SK-N-SH (cell line): ENCODE results near the gene VSIG10. TPM values are rescaled to one million over a fixed set of nuclear protein-coding genes. Genes with fewer than 3 reads are reported as not detected.
A peak's percentile ranks its signal among the peaks of the same experiment; 100 is the strongest.

Experiments used
- CTCF ChIA-PET: fragments of 300-600, 350-600 bp; formaldehyde crosslinking; extraction: SDS; loops from one replicate; lab custom pipeline; 2021; lab: Yijun Ruan, JAX
- POLR2A ChIA-PET: fragments of 350-600 bp; sonication (Branson Sonifier 250); formaldehyde crosslinking; extraction: SDS; loops from one replicate; lab custom pipeline; 2020; ENCODE audit warnings: antibody characterized with exemption, inconsistent platforms; lab: Yijun Ruan, JAX
- DNase-seq: peaks from one replicate; pipeline ENCODE4 v3.0.0; 2012
- H2AFZ ChIP-seq: fragments of 200-600 bp; sonication (generic); 2 replicates; pipeline ENCODE4 v1.8.1; 2016; ENCODE audit warnings: antibody characterized with exemption, mild to moderate bottlenecking, low read depth
- H3F3A ChIP-seq: fragments of 200-600 bp; sonication (generic); replicated peaks from 2 replicates; pipeline ENCODE3; 2016; ENCODE audit warnings: antibody characterized with exemption, mild to moderate bottlenecking; ENCODE audit not compliant: insufficient read depth
- H3K27ac ChIP-seq, 2 experiments: fragments of 200-500 bp in 1 of 2; fragments of 200-600 bp in 1 of 2; sonication (Bioruptor generic) in 1 of 2; sonication (generic), shearing (Covaris generic) in 1 of 2; 2 replicates each; pipeline versions ENCODE4 v1.5.1 to v1.6.1; 2014 to 2016; ENCODE audit warnings: low read depth in 2 of 2, inconsistent platforms in 1 of 2, low read length in 1 of 2, mild to moderate bottlenecking in 1 of 2, mixed read lengths in 1 of 2
- H3K27me3 ChIP-seq: fragments of 200-600 bp; sonication (generic), shearing (Covaris generic); 2 replicates; pipeline ENCODE4 v1.6.1; 2016; ENCODE audit warnings: mixed run types; ENCODE audit not compliant: insufficient read depth
- H3K36me3 ChIP-seq, 2 experiments: fragments of 200-500 bp in 1 of 2; fragments of 200-600 bp in 1 of 2; sonication (Bioruptor generic) in 1 of 2; sonication (generic) in 1 of 2; replicated peaks in 1 of 2; 2 replicates each; pipeline versions ENCODE3 to v1.5.1; 2014 to 2016; ENCODE audit warnings: low read length in 1 of 2, mild to moderate bottlenecking in 1 of 2; ENCODE audit not compliant: insufficient read depth in 2 of 2, control insufficient read depth in 1 of 2
- H3K4me1 ChIP-seq, 2 experiments: fragments of 200-500 bp in 1 of 2; fragments of 200-600 bp in 1 of 2; sonication (Bioruptor generic) in 1 of 2; sonication (generic), shearing (Covaris generic) in 1 of 2; 2 replicates each; pipeline versions ENCODE4 v1.5.1 to v1.6.1; 2014 to 2016; ENCODE audit warnings: low read depth in 1 of 2, low read length in 1 of 2, mixed run types in 1 of 2; ENCODE audit not compliant: insufficient read depth in 2 of 2, control insufficient read depth in 1 of 2
- H3K4me2 ChIP-seq: fragments of 200-600 bp; sonication (generic), shearing (Covaris generic); 2 replicates; pipeline ENCODE4 v1.6.1; 2017; ENCODE audit warnings: mixed run types
- H3K4me3 ChIP-seq, 2 experiments: fragments of 200-500 bp in 1 of 2; fragments of 200-600 bp in 1 of 2; sonication (Bioruptor generic) in 1 of 2; sonication (generic), shearing (Covaris generic) in 1 of 2; 2 replicates each; pipeline versions ENCODE4 v1.5.1 to v1.8.1; 2014 to 2016; ENCODE audit warnings: low read depth in 2 of 2, inconsistent platforms in 1 of 2, low read length in 1 of 2, mild to moderate bottlenecking in 1 of 2, mixed read lengths in 1 of 2, moderate library complexity in 1 of 2
- H3K79me2 ChIP-seq: fragments of 200-600 bp; sonication (generic); 2 replicates; pipeline ENCODE4 v1.8.1; 2017; ENCODE audit warnings: mild to moderate bottlenecking; ENCODE audit not compliant: insufficient read depth
- H3K9ac ChIP-seq: fragments of 200-600 bp; sonication (generic); 2 replicates; pipeline ENCODE4 v1.6.1; 2017; ENCODE audit warnings: mixed run types
- H3K9me2 ChIP-seq: fragments of 200-600 bp; sonication (generic); 2 replicates; pipeline ENCODE4 v1.6.1; 2017; ENCODE audit warnings: mixed run types
- H3K9me3 ChIP-seq: fragments of 200-600 bp; sonication (generic); 2 replicates; pipeline ENCODE4 v1.6.1; 2017; ENCODE audit warnings: mixed run types, mild to moderate bottlenecking, moderate library complexity
- H4K20me1 ChIP-seq: fragments of 200-600 bp; sonication (generic); 2 replicates; pipeline ENCODE4 v1.6.1; 2017; ENCODE audit warnings: mild to moderate bottlenecking, mixed run types; ENCODE audit not compliant: insufficient read depth
- EZH2phosphoT487 ChIP-seq: fragments of 200-600 bp; sonication (generic); IDR thresholded peaks from 2 replicates; pipeline ENCODE4 v1.6.1; 2017; ENCODE audit warnings: low read depth, mixed run types, mild to moderate bottlenecking, antibody characterized with exemption, moderate library complexity, borderline replicate concordance
- FOSL2 ChIP-seq: IDR thresholded peaks from 2 replicates; pipeline ENCODE4 v1.4.0; 2012; ENCODE audit warnings: low read depth, mild to moderate bottlenecking, moderate library complexity, borderline replicate concordance
- FOXJ3 ChIP-seq: sonication (generic); formaldehyde crosslinking; IDR thresholded peaks from 2 replicates; pipeline ENCODE4 v1.5.1; 2020; ENCODE audit warnings: mild to moderate bottlenecking, missing genetic modification reagents
- IRF3 ChIP-seq: fragments of 150-350 bp; IDR thresholded peaks from 2 replicates; pipeline ENCODE4 v1.6.1; 2016; ENCODE audit warnings: mild to moderate bottlenecking, low read depth, low read length
- JUND ChIP-seq: IDR thresholded peaks from 2 replicates; pipeline ENCODE4 v1.4.0; 2012
- NFIC ChIP-seq: IDR thresholded peaks from 2 replicates; pipeline ENCODE4 v1.4.0; 2012; ENCODE audit warnings: borderline replicate concordance
- RAD21 ChIP-seq: IDR thresholded peaks from 2 replicates; pipeline ENCODE4 v1.6.1; 2012; ENCODE audit warnings: mild to moderate bottlenecking, low read length
- RCOR1 ChIP-seq: fragments of 150-350 bp; IDR thresholded peaks from 2 replicates; pipeline ENCODE4 v1.6.1; 2017; ENCODE audit warnings: antibody characterized with exemption, low read length
- REST ChIP-seq: IDR thresholded peaks from 2 replicates; pipeline ENCODE4 v1.6.1; 2012; ENCODE audit warnings: mild to moderate bottlenecking, low read depth, low read length, moderate library complexity
- RFX5 ChIP-seq: IDR thresholded peaks from 2 replicates; pipeline ENCODE4 v1.6.1; 2012; ENCODE audit warnings: mild to moderate bottlenecking, improper control_type of control experiment, low read length
- RXRA ChIP-seq: IDR thresholded peaks from 2 replicates; pipeline ENCODE4 v1.4.0; 2012; ENCODE audit warnings: low read depth, mild to moderate bottlenecking, borderline replicate concordance
- SIN3A ChIP-seq: IDR thresholded peaks from 2 replicates; pipeline ENCODE4 v1.6.1; 2012; ENCODE audit warnings: low read depth, mild to moderate bottlenecking, low read length, moderate library complexity, borderline replicate concordance
- TAF1 ChIP-seq: IDR thresholded peaks from 2 replicates; pipeline ENCODE4 v1.6.1; 2012; ENCODE audit warnings: low read depth, mild to moderate bottlenecking, low read length, moderate library complexity, borderline replicate concordance
- TCF12 ChIP-seq: IDR thresholded peaks from 2 replicates; pipeline ENCODE4 v1.4.0; 2012
- TEAD4 ChIP-seq: IDR thresholded peaks from 2 replicates; pipeline ENCODE4 v1.4.0; 2012; ENCODE audit warnings: mild to moderate bottlenecking, borderline replicate concordance; ENCODE audit not compliant: insufficient read depth
- YY1 ChIP-seq: IDR thresholded peaks from 2 replicates; pipeline ENCODE4 v1.4.0; 2012; ENCODE audit warnings: low read depth, mild to moderate bottlenecking
- ZBTB33 ChIP-seq: IDR thresholded peaks from 2 replicates; pipeline ENCODE4 v1.4.0; 2012; ENCODE audit warnings: low read depth, borderline replicate concordance
- WGBS: methylation state at CpG from one replicate; pipeline ENCODE4 v1.1.6; 2017; ENCODE audit warnings: low lambda C conversion rate; 5-methylcytosine and 5-hydroxymethylcytosine counted together
- polyA plus RNA-seq, 3 experiments: library from polyadenylated mRNA; depleted of rRNA; stranded (reverse); fragments of >200 nt; gene quantifications; 2 replicates each; pipeline ENCODE4 v1.2.3, GENCODE V29; 2012
- TF ChIP-seq, protein P1 (sequence below): IDR thresholded peaks from 2 replicates; pipeline ENCODE4 v1.4.0; 2012; ENCODE audit warnings: low read depth, borderline replicate concordance
- TF ChIP-seq, protein P2 (sequence below): IDR thresholded peaks from 2 replicates; pipeline ENCODE4; 2012
- TF ChIP-seq, protein P3 (sequence below): IDR thresholded peaks from 2 replicates; pipeline ENCODE4 v1.4.0; 2012; ENCODE audit warnings: low read depth

Gene VSIG10
- polyA plus RNA-seq, 1 of the 3 experiments (the other 2 are of a cell fraction), result 12.5 TPM

DNA sequence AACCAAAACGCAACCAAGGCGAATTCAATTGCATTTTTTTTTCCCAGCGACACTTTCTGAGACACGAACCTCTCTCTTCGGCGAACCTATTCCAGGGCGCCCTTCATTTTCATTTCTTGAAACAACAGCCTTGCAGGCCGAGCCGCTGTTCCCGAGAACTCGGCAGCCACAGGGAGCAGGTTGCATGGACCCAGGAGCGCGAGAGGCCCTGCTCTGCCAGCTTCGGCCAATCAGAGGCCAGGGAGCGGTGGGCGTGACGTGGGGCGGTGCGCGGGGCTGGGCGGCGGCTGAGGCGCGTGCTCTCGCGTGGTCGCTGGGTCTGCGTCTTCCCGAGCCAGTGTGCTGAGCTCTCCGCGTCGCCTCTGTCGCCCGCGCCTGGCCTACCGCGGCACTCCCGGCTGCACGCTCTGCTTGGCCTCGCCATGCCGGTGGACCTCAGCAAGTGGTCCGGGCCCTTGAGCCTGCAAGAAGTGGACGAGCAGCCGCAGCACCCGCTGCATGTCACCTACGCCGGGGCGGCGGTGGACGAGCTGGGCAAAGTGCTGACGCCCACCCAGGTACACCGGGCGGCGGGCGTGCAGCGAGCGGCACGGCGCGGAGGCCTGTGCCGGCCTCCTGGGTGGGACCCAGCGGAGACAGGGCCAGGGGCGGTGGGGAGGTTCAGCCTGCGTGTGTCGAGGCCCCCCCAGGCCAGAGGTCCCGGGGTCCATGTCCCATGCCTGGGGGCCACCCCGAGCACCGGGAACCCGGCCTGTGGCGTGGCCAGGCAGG is 32.2 kb upstream of the VSIG10 start, which contains the start of gene PEBP1:
Gene PEBP1, plus strand, starts transcription at position 337 of the 771 bp plus-strand sequence. Its CDS starts 86 bp downstream, at position 423.
- Histone ChIP-seq H3K4me2 (peak within 1 kb of the TSS; percentile 100), H2AFZ (peak within 1 kb of the TSS; percentile 96), H3K27me3 (no peaks in the 10 kb centered on the region), H3K36me3 (peaks cover 12 to 15% of the 10 kb centered on the region in 2 experiments), H3K27ac (peak within 1 kb of the TSS; percentile 57 to 61), H3K4me3 (peak within 1 kb of the TSS; percentile 70 to 81), H3K9me3 (no peaks in the 10 kb centered on the region), H3F3A (no peaks in the 10 kb centered on the region), H3K9me2 (no peaks in the 10 kb centered on the region), H4K20me1 (0 out of 2 replicates have a peak, but pooled peaks cover 3% of the 10 kb centered on the region), H3K4me1 (peaks cover 0 to 4% of the 10 kb centered on the region in 2 experiments; a peak in 1 of 4 replicates), H3K79me2 (peaks cover 43% of the 10 kb centered on the region), H3K9ac (peak within 1 kb of the TSS; percentile 92)
- peak; percentile 97 for DNase-seq
- whole genome bisulfite sequencing, result under 1% methylated on average over 22 of the region's 70 CpGs
- ChIA-PET POLR2A (interaction anchor here (0.6 to 2.4 kb wide), 13 partner anchors 11 to 814 kb away, joined by 3 to 10 read pairs (median 4); partner anchors contain the start of genes SUDS3, VSIG10 and WSB2), CTCF (interaction anchor here (0.7 to 3.0 kb wide), 9 partner anchors 15 to 261 kb away, joined by 3 to 18 read pairs (median 4); partner anchors contain the start of genes SUDS3 and VSIG10)
- no peak for TF ChIP-seq FOSL2
- no peak for TF ChIP-seq TCF12
- peak; percentile 56; the same call in 1 of the 2 replicates for TF ChIP-seq RCOR1
- 0 out of 2 replicates have a peak, but pooled peaks have one; percentile 48 for TF ChIP-seq YY1
- no peak for TF ChIP-seq RXRA
- TF ChIP-seq SIN3A, result peak; percentile 84; the same call in 1 of the 2 replicates
- no peak for TF ChIP-seq TEAD4
- TF ChIP-seq ZBTB33, result peak; percentile 95
- no peak for TF ChIP-seq RAD21
- peak; percentile 83 for TF ChIP-seq TAF1
- TF ChIP-seq, protein P1, sequence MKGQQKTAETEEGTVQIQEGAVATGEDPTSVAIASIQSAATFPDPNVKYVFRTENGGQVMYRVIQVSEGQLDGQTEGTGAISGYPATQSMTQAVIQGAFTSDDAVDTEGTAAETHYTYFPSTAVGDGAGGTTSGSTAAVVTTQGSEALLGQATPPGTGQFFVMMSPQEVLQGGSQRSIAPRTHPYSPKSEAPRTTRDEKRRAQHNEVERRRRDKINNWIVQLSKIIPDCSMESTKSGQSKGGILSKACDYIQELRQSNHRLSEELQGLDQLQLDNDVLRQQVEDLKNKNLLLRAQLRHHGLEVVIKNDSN, result no peak
- no peak for TF ChIP-seq IRF3
- TF ChIP-seq EZH2phosphoT487, result no peak
- TF ChIP-seq, protein P2, sequence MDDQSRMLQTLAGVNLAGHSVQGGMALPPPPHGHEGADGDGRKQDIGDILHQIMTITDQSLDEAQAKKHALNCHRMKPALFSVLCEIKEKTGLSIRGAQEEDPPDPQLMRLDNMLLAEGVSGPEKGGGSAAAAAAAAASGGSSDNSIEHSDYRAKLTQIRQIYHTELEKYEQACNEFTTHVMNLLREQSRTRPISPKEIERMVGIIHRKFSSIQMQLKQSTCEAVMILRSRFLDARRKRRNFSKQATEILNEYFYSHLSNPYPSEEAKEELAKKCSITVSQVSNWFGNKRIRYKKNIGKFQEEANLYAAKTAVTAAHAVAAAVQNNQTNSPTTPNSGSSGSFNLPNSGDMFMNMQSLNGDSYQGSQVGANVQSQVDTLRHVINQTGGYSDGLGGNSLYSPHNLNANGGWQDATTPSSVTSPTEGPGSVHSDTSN, result no peak
- TF ChIP-seq RFX5, result peak; percentile 79
- TF ChIP-seq NFIC, result no peak
- TF ChIP-seq, protein P3, sequence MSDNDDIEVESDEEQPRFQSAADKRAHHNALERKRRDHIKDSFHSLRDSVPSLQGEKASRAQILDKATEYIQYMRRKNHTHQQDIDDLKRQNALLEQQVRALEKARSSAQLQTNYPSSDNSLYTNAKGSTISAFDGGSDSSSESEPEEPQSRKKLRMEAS, result peak; percentile 95
- no peak for TF ChIP-seq JUND
- TF ChIP-seq REST, result no peak
- TF ChIP-seq FOXJ3, result 0 out of 2 replicates have a peak, but pooled peaks have one; percentile 34
